HG02798 (cell line): Measurements from ENCODE around the gene SLC41A1.

ENCODE experiments used
- ATAC-seq: cut with Tn5 transposase; IDR thresholded peaks from one replicate; pipeline ENCODE4 v1.9.1; 2021; ENCODE audit warnings: mild to moderate bottlenecking; ENCODE audit not compliant: unreplicated experiment, poor library complexity

The SLC41A1 gene

GRCh38 chr1:205792481-205792881 lies 20.5 kb downstream of the SLC41A1 start:
- ATAC-seq = peak; percentile 47

- ATAC-seq = peak; percentile 63
Observed at GRCh38 chr1:205791568-205792180, 21.3 kb downstream of the SLC41A1 start.

GRCh38 chr1:205787287-205787916 lies 25.6 kb downstream of the SLC41A1 start:
- ATAC-seq = no peak

GRCh38 chr1:205786601-205787000 lies 26.4 kb downstream of the SLC41A1 start:
- ATAC-seq = no peak

- no peak for ATAC-seq
Observed at GRCh38 chr1:205785446-205785845, 27.6 kb downstream of the SLC41A1 start.

GRCh38 chr1:205783904-205784303 lies 29.1 kb downstream of the SLC41A1 start:
- no peak for ATAC-seq

GRCh38 chr1:205783433-205783795 lies 29.6 kb downstream of the SLC41A1 start:
- no peak for ATAC-seq

- ATAC-seq = no peak
Observed at GRCh38 chr1:205782627-205783432, 30.2 kb downstream of the SLC41A1 start.

GRCh38 chr1:205780335-205780734 lies 32.7 kb downstream of the SLC41A1 start:
- no peak for ATAC-seq

GRCh38 chr1:205777994-205778393 lies 35.0 kb downstream of the SLC41A1 start:
- no peak for ATAC-seq

GRCh38 chr1:205775717-205776056 lies 37.3 kb downstream of the SLC41A1 start:
- ATAC-seq = no peak

GRCh38 chr1:205775015-205775716 lies 37.8 kb downstream of the SLC41A1 start, which contains the start of gene RAB29:
TSS of gene RAB29 (minus strand) at chr1:205775482. CDS start at chr1:205774956, 526 bp downstream.
- ATAC-seq = peak; percentile 84

- ATAC-seq = peak; percentile 34
Observed at GRCh38 chr1:205774198-205775014, 38.6 kb downstream of the SLC41A1 start.

- ATAC-seq = no peak
Observed at GRCh38 chr1:205772607-205773032, 40.4 kb downstream of the SLC41A1 start.

- ATAC-seq = no peak
Observed at GRCh38 chr1:205770618-205771017, 42.4 kb downstream of the SLC41A1 start.

GRCh38 chr1:205769641-205770365 lies 43.2 kb downstream of the SLC41A1 start:
- ATAC-seq = no peak

GRCh38 chr1:205767248-205767647 lies 45.8 kb downstream of the SLC41A1 start:
- no peak for ATAC-seq

GRCh38 chr1:205766570-205766969 lies 46.4 kb downstream of the SLC41A1 start:
- no peak for ATAC-seq

- ATAC-seq = no peak
Observed at GRCh38 chr1:205766038-205766437, 47.0 kb downstream of the SLC41A1 start.
